Fibroblast of lung (primary cell): ENCODE data around the gene OSBPL9. TPM values are rescaled to one million over a fixed set of nuclear protein-coding genes. Genes with fewer than 3 reads are reported as not detected.
A peak's percentile ranks its signal among the peaks of the same experiment; 100 is the strongest.

Experiments used
- DNase-seq, 2 donors: peaks; one replicate each; pipeline versions ENCODE4 v3.0.0 to v3.0.0-alpha.2; 2010; ENCODE audit warnings: low read depth in 2 of 2
- H2AFZ ChIP-seq: 2 replicates; pipeline ENCODE4 v1.5.1; 2012; ENCODE audit warnings: low read length, control low read depth, inconsistent platforms
- H3K27ac ChIP-seq: 2 replicates; pipeline ENCODE4 v1.5.1; 2011; ENCODE audit warnings: low read length, control low read depth; ENCODE audit not compliant: insufficient read depth
- H3K27me3 ChIP-seq: 2 replicates; pipeline ENCODE4 v1.5.1; 2011; ENCODE audit warnings: mild to moderate bottlenecking, low read length; ENCODE audit not compliant: control insufficient read depth, insufficient read depth
- H3K36me3 ChIP-seq: 2 replicates; pipeline ENCODE4 v1.5.1; 2011; ENCODE audit warnings: low read length; ENCODE audit not compliant: control insufficient read depth, insufficient read depth
- H3K4me1 ChIP-seq: 2 replicates; pipeline ENCODE4 v1.5.1; 2011; ENCODE audit warnings: low read length; ENCODE audit not compliant: control insufficient read depth, insufficient read depth; ENCODE audit errors: extremely low read depth
- H3K4me2 ChIP-seq: 2 replicates; pipeline ENCODE4 v1.5.1; 2011; ENCODE audit warnings: low read length, control low read depth; ENCODE audit not compliant: insufficient read depth; ENCODE audit errors: extremely low read depth
- H3K4me3 ChIP-seq, 4 experiments: fragments of 200-600 bp in 1 of 4; sonication (generic) in 1 of 4; replicated peaks in 1 of 4; 2 replicates each; pipeline ENCODE4 v1.5.1; 2011 to 2016; ENCODE audit warnings: low read length in 4 of 4, low read depth in 3 of 4, mild to moderate bottlenecking in 3 of 4, control low read depth in 2 of 4, inconsistent platforms in 1 of 4, mixed read lengths in 1 of 4; ENCODE audit not compliant: insufficient read depth in 1 of 4; ENCODE audit errors: control extremely low read depth in 1 of 4
- H3K79me2 ChIP-seq: 2 replicates; pipeline ENCODE4 v1.5.1; 2012; ENCODE audit warnings: mild to moderate bottlenecking, low read length, inconsistent platforms; ENCODE audit not compliant: control insufficient read depth, insufficient read depth
- H3K9ac ChIP-seq: 2 replicates; pipeline ENCODE4 v1.5.1; 2011; ENCODE audit warnings: mild to moderate bottlenecking, low read length, control low read depth; ENCODE audit not compliant: insufficient read depth
- H3K9me3 ChIP-seq: 2 replicates; pipeline ENCODE4 v1.5.1; 2012; ENCODE audit warnings: low read depth, low read length; ENCODE audit not compliant: control insufficient read depth, insufficient read depth
- H4K20me1 ChIP-seq: 2 replicates; pipeline ENCODE4 v1.5.1; 2011; ENCODE audit warnings: low read length; ENCODE audit not compliant: control insufficient read depth, insufficient read depth; ENCODE audit errors: extremely low read depth
- CTCF ChIP-seq, 2 donors: IDR thresholded peaks in 1 of 2; conservative IDR thresholded peaks in 1 of 2; 1 replicate in 1 of 2; 2 replicates in 1 of 2; pipeline ENCODE4 v1.5.1; 2011 to 2012; ENCODE audit warnings: low read length in 2 of 2, control low read depth in 1 of 2, inconsistent platforms in 1 of 2, low read depth in 1 of 2, mild to moderate bottlenecking in 1 of 2
- EZH2 ChIP-seq: IDR thresholded peaks from 2 replicates; pipeline ENCODE4 v1.5.1; 2012; ENCODE audit warnings: low read length, control low read depth, mild to moderate bottlenecking; ENCODE audit errors: missing control alignments
- polyA plus RNA-seq, 2 donors: library from polyadenylated mRNA; depleted of rRNA in 1 of 2; stranded (reverse) in 1 of 2; unstranded in 1 of 2; fragments of >200 nt; gene quantifications; 2 replicates each; pipeline ENCODE4 v1.2.1, GENCODE V29; 2011 to 2012; ENCODE audit warnings: missing spikeins in 1 of 2
- total RNA-seq: library from RNA; depleted of rRNA; stranded (reverse); fragments of >200 nt; gene quantifications from 2 replicates; pipeline ENCODE4 v1.2.1, GENCODE V29; 2014

OSBPL9 gene
- total and polyA plus RNA-seq, 2 donors (not counting 1 experiment from before 2014, with no cell fraction given) = 62.5 to 90.7 TPM

- Histone ChIP-seq H3K9ac (no peak overlapping the region), H3K4me2 (no peak overlapping the region), H4K20me1 (no peaks in the 10 kb centered on the region), H3K4me3 (no peak overlapping the region), H3K4me1 (no peaks in the 10 kb centered on the region), H3K36me3 (peaks cover 3% of the 10 kb centered on the region), H3K9me3 (no peaks in the 10 kb centered on the region), H3K27ac (no peak overlapping the region), H3K79me2 (no peaks in the 10 kb centered on the region), H3K27me3 (no peaks in the 10 kb centered on the region), H2AFZ (no peak overlapping the region)
- TF ChIP-seq CTCF (conservative IDR thresholded peaks at IDR 0.05 in 1 of 2, IDR thresholded peaks at IDR 0.05 in 1 of 2; ENCODE audit: low read depth in 1 of 2, low read length in 2 of 2) (no peak), EZH2 (no peak)
- peak in 1 of 2 donors; percentile 16 for DNase-seq
Measured at GRCh38 chr1:51760872-51761271, 144.0 kb downstream of the OSBPL9 start.

- Histone ChIP-seq H3K27ac (no peak overlapping the region), H3K9me3 (no peaks in the 10 kb centered on the region), H3K9ac (no peak overlapping the region), H4K20me1 (no peaks in the 10 kb centered on the region), H3K79me2 (no peaks in the 10 kb centered on the region), H3K4me2 (no peak overlapping the region), H3K4me3 (no peak overlapping the region), H2AFZ (no peak overlapping the region), H3K27me3 (no peaks in the 10 kb centered on the region), H3K4me1 (no peaks in the 10 kb centered on the region), H3K36me3 (peaks cover 3% of the 10 kb centered on the region)
- peak in 1 of 2 donors; percentile 15 for DNase-seq
- TF ChIP-seq EZH2 = no peak
- TF ChIP-seq CTCF (conservative IDR thresholded peaks at IDR 0.05 in 1 of 2, IDR thresholded peaks at IDR 0.05 in 1 of 2; ENCODE audit: low read depth in 1 of 2, low read length in 2 of 2) = no peak
Measured at GRCh38 chr1:51761351-51761750, 144.5 kb downstream of the OSBPL9 start.

GRCh38 chr1:51768971-51769588 is 152.2 kb downstream of the OSBPL9 start:
- Histone ChIP-seq H3K9ac (no peak overlapping the region), H3K27ac (no peak overlapping the region), H3K4me3 (no peak overlapping the region), H3K79me2 (no peaks in the 10 kb centered on the region), H2AFZ (no peak overlapping the region), H3K36me3 (peaks cover 3% of the 10 kb centered on the region), H3K4me2 (no peak overlapping the region), H3K4me1 (no peaks in the 10 kb centered on the region), H4K20me1 (no peaks in the 10 kb centered on the region), H3K9me3 (no peaks in the 10 kb centered on the region), H3K27me3 (no peaks in the 10 kb centered on the region)
- peak; percentile 56 to 85 for DNase-seq
- peak; percentile 79 to 82 for TF ChIP-seq CTCF (conservative IDR thresholded peaks at IDR 0.05 in 1 of 2, IDR thresholded peaks at IDR 0.05 in 1 of 2; ENCODE audit: low read depth in 1 of 2, low read length in 2 of 2)
- no peak for TF ChIP-seq EZH2
